ENCODE data around the gene THAP2.

THAP2 gene

GRCh38 chr12:71663561-71664410 is at the start of gene THAP2, which contains the start of gene ZFC3H1:
TSS of gene THAP2 (plus strand) at chr12:71664301. CDS start at chr12:71664510, 209 bp downstream.
TSS of gene ZFC3H1 (minus strand) at chr12:71663848. CDS start at chr12:71663610, 238 bp downstream.
- peak; percentile 90 for DNase-seq (ENCODE audit: low spot score)

GRCh38 chr12:71621938-71622337 is 42.2 kb upstream of the THAP2 start:
- no peak for DNase-seq (ENCODE audit: low spot score)

GRCh38 chr12:71625476-71625875 is 38.6 kb upstream of the THAP2 start:
- DNase-seq (ENCODE audit: low spot score), result no peak

- peak; percentile 8 for DNase-seq (ENCODE audit: low spot score)
Observed at GRCh38 chr12:71626098-71626497, 38.0 kb upstream of the THAP2 start.

GRCh38 chr12:71626768-71627167 is 37.3 kb upstream of the THAP2 start:
- no peak for DNase-seq (ENCODE audit: low spot score)

GRCh38 chr12:71627438-71628002 is 36.6 kb upstream of the THAP2 start:
- DNase-seq (ENCODE audit: low spot score), result no peak

- DNase-seq (ENCODE audit: low spot score), result peak; percentile 52
Observed at GRCh38 chr12:71636704-71637115, 27.4 kb upstream of the THAP2 start.

- no peak for DNase-seq (ENCODE audit: low spot score)
Observed at GRCh38 chr12:71638499-71638898, 25.6 kb upstream of the THAP2 start.

- no peak for DNase-seq (ENCODE audit: low spot score)
Observed at GRCh38 chr12:71639341-71639760, 24.8 kb upstream of the THAP2 start.

- DNase-seq (ENCODE audit: low spot score), result no peak
Observed at GRCh38 chr12:71640316-71640715, 23.8 kb upstream of the THAP2 start.

- DNase-seq (ENCODE audit: low spot score), result no peak
Observed at GRCh38 chr12:71641390-71641789, 22.7 kb upstream of the THAP2 start.

GRCh38 chr12:71642264-71642663 is 21.8 kb upstream of the THAP2 start:
- DNase-seq (ENCODE audit: low spot score), result no peak

- DNase-seq (ENCODE audit: low spot score), result no peak
Observed at GRCh38 chr12:71645268-71645667, 18.8 kb upstream of the THAP2 start.

- DNase-seq (ENCODE audit: low spot score), result no peak
Observed at GRCh38 chr12:71646512-71646911, 17.6 kb upstream of the THAP2 start.

GRCh38 chr12:71648537-71648936 is 15.6 kb upstream of the THAP2 start:
- DNase-seq (ENCODE audit: low spot score), result no peak

GRCh38 chr12:71649401-71649800 is 14.7 kb upstream of the THAP2 start:
- DNase-seq (ENCODE audit: low spot score), result no peak

GRCh38 chr12:71652656-71653055 is 11.4 kb upstream of the THAP2 start:
- DNase-seq (ENCODE audit: low spot score), result no peak

GRCh38 chr12:71653137-71653536 is 11.0 kb upstream of the THAP2 start:
- DNase-seq (ENCODE audit: low spot score), result no peak

GRCh38 chr12:71654200-71654599 is 9.9 kb upstream of the THAP2 start:
- no peak for DNase-seq (ENCODE audit: low spot score)

GRCh38 chr12:71655495-71655894 is 8.6 kb upstream of the THAP2 start:
- no peak for DNase-seq (ENCODE audit: low spot score)

- no peak for DNase-seq (ENCODE audit: low spot score)
Observed at GRCh38 chr12:71655907-71656306, 8.2 kb upstream of the THAP2 start.

GRCh38 chr12:71656740-71657139 is 7.4 kb upstream of the THAP2 start:
- DNase-seq (ENCODE audit: low spot score), result no peak

GRCh38 chr12:71661977-71662530 is 2.0 kb upstream of the THAP2 start:
- no peak for DNase-seq (ENCODE audit: low spot score)
